Skeletal muscle satellite cell (primary cell): Measurements from ENCODE around the gene TAX1BP1.

Source experiments
- H3K27me3 ChIP-seq: 2 replicates; pipeline ENCODE4 v1.7.0; 2013; ENCODE audit warnings: low read length; ENCODE audit not compliant: control insufficient read depth, insufficient read depth
- H3K36me3 ChIP-seq: 2 replicates; pipeline ENCODE4 v1.7.0; 2013; ENCODE audit warnings: mild to moderate bottlenecking, control low read depth, low read length; ENCODE audit not compliant: insufficient read depth
- H3K4me1 ChIP-seq: 2 replicates; pipeline ENCODE4 v1.7.0; 2013; ENCODE audit warnings: low read length; ENCODE audit not compliant: control insufficient read depth, insufficient read depth
- H3K4me2 ChIP-seq: 2 replicates; pipeline ENCODE4 v1.7.0; 2013; ENCODE audit warnings: mild to moderate bottlenecking, low read length
- H3K4me3 ChIP-seq: 2 replicates; pipeline ENCODE4 v1.7.0; 2013; ENCODE audit warnings: low read length
- H3K9ac ChIP-seq: 2 replicates; pipeline ENCODE4 v1.7.0; 2013; ENCODE audit warnings: mild to moderate bottlenecking, low read depth, low read length, moderate library complexity
- H3K9me3 ChIP-seq: replicated peaks from 2 replicates; pipeline ENCODE4 v1.7.0; 2013; ENCODE audit warnings: mild to moderate bottlenecking, control low read depth, low read length

TAX1BP1 gene

DNA sequence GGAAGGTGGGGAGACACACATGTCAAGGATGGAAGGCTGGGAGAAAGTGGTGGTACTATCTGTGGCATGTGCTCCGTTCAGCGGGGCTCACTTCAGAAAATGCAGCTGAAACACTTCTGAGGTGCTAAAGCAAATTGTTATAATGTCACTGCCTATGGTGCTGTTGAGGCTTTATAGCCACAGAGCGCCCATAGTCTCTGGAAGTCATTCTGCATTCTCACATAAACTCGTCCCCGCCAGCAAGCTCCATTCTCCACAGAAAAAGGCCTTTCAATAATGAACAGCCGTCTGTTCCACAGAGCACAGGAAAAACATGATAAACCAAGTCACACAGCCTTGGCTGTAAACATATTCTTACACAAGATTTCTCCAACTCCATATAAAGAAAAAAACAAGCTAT is 131.9 kb downstream of the TAX1BP1 start:
- Histone ChIP-seq H3K4me3 (no peak overlapping the region), H3K36me3 (no peaks in the 10 kb centered on the region), H3K4me1 (peaks cover 15% of the 10 kb centered on the region), H3K4me2 (no peak overlapping the region), H3K27me3 (no peaks in the 10 kb centered on the region), H3K9me3 (no peaks in the 10 kb centered on the region), H3K9ac (no peak overlapping the region)

DNA sequence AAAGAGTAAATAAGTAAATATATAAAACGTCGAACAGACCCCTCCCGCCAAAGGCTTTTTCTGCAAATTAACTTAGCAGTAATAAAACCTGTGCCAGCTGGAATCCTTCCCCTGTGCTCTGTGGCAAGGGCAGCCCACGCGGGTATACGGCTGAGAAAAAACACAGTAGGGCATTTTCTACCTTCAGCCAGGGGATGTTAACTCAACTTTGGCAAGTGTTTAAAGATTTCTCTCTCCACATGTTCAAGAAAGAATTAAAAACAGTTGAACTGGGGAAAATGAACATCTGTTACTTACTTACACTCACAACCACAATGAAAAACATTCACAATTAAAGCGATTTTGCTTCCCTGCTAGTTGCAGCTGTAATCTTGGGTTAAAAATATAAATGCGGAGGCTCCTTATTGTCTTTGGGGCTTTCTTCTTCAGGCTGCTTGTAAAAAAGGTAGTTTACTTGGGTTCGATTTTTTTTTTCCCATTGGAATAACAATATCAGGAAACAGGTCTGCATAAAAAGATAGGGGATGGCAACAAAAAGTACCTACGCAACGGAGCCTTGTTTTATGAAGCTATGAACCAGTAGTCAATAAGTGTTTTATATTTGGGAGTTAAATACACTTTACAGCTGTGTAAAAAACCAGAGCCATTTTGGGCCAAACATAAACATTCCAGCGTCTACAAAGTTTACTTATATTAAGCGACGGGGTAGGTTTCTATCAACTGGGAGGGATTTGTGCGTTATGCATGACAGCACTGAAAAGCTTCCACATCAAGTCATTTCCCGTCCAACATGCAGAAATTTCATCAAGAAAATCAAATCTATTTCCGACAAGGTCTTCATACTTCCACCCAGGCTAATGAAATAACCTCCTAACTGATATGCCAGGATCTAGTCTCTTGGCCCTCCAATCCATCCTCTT is 132.7 kb downstream of the TAX1BP1 start:
- no peak overlapping the region for H3K4me3 ChIP-seq
- H3K4me1 ChIP-seq, result peaks cover 15% of the 10 kb centered on the region
- no peaks in the 10 kb centered on the region for H3K9me3 ChIP-seq
- H3K36me3 ChIP-seq, result no peaks in the 10 kb centered on the region
- no peak overlapping the region for H3K4me2 ChIP-seq
- no peak overlapping the region for H3K9ac ChIP-seq
- no peaks in the 10 kb centered on the region for H3K27me3 ChIP-seq

DNA sequence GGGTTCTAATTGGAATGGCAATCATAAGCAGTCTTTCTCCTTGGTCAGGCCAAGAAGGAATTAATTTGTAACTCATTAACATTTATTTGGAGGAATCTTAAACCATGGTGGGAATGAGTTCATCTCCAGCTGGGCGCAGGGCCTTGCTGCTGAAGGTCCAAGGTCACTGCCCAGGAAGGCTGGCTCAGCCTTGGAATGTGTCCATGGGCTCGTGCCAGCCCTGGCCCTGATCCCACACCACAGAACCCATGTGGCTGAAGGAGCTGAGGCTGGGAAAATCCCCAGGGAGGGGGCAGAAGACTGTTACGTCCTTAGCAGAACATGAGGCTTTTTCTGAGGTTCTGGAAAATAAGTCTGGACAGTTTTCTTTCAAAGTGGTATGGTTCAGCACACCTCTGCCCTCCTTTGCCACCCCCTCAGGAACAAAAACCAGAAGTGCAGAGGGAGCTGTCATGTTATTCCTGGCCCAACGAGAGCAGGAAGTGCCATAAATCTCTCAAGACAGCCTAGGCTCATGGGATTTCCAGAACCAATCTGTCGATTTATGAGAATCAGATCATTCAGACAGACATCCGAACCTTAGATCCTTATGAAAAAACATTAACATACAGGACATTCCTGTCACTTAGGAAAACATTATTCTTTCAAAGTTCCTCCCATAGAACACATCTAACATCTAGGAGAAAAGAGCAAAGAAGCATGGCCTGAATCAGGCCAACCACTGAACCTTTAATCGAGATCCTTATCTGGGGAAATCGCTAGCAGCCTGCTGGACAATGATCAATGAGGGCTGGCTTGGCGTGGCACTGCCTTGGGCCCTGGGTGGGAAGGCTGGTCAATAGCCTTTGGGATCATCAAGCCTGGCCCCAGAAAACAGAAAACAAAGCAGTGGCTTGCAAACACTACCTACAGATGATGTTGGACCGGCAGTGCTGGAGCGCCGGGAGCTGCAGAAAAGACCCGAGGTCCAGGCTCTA is 134.3 kb downstream of the TAX1BP1 start:
- Histone ChIP-seq H3K4me3 (no peak overlapping the region), H3K4me1 (peaks cover 15% of the 10 kb centered on the region), H3K27me3 (no peaks in the 10 kb centered on the region), H3K9ac (no peak overlapping the region), H3K36me3 (no peaks in the 10 kb centered on the region), H3K9me3 (no peaks in the 10 kb centered on the region), H3K4me2 (peak overlapping the region; percentile 39)

DNA sequence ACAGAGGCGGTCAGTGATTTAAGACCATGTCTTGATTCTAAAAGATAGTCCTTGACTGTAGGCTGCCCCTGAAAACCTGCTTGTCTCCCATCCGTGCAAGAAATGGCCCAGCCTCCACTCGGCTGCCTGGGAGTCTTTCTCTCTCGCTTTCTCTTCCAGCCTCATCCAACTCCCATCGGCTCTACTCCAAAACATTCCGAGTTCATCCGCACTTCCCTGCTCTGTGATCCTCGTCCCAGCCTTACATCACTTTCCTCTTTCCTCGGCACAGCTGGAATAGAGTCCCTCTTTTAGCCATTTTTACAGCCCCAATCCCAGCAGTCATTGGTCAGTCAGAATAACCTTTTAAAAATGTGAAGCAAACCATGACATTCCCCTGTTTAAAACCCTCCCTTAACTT is 135.1 kb downstream of the TAX1BP1 start:
- Histone ChIP-seq H3K4me3 (no peak overlapping the region), H3K27me3 (no peaks in the 10 kb centered on the region), H3K4me1 (peaks cover 15% of the 10 kb centered on the region), H3K4me2 (no peak overlapping the region), H3K36me3 (no peaks in the 10 kb centered on the region), H3K9ac (no peak overlapping the region), H3K9me3 (no peaks in the 10 kb centered on the region)

DNA sequence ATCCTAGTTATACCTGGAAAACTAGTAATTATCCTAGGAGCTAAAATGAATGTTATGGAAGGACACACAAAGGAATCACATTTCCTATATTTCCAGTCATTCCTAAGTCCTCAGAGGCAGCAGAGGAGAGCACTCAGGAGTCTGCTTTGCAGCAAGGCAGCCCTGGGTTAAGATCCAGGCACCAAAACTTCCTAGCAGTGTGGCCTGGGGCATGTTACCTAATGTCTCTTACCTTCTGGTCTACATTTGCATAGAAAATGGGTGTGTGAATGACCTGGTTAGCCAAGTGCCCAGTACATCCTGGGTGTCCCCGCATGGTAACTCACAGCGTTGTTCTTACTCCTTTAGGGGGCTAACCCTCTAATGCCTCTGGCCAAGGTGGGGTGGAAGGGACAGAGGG is 135.9 kb downstream of the TAX1BP1 start:
- peaks cover 15% of the 10 kb centered on the region for H3K4me1 ChIP-seq
- no peaks in the 10 kb centered on the region for H3K27me3 ChIP-seq
- H3K9me3 ChIP-seq, result no peaks in the 10 kb centered on the region
- no peak overlapping the region for H3K9ac ChIP-seq
- H3K36me3 ChIP-seq, result no peaks in the 10 kb centered on the region
- H3K4me2 ChIP-seq, result no peak overlapping the region
- no peak overlapping the region for H3K4me3 ChIP-seq

DNA sequence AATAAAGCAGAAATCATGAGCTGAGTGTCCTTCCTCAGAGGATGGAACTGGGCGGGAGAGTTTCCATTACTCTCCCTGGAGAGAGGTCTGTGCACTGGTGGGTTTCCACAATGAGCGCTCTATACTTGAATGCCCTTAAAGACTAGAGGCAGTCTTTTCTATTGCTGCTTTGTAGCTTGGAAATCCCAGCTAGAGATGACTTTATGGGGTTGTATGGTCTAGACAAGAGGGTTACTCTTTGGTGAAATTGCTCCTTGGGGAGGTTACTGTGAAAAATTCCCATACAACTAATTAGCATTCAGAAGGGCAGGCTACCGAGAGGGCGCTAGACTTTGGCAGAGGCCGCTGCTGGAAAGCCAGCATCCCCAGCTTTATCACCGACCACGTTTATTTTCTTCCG is 136.8 kb downstream of the TAX1BP1 start:
- Histone ChIP-seq H3K4me2 (no peak overlapping the region), H3K4me3 (no peak overlapping the region), H3K36me3 (no peaks in the 10 kb centered on the region), H3K9ac (no peak overlapping the region), H3K27me3 (no peaks in the 10 kb centered on the region), H3K4me1 (peaks cover 15% of the 10 kb centered on the region), H3K9me3 (no peaks in the 10 kb centered on the region)
